ENCODE measurements around the gene RASSF8.
"Not testable (repeated sequence)": the region's sequence is repeated elsewhere in the genome, so short reads cannot be mapped to it uniquely, and the experiment has no call there.

The RASSF8 gene

GRCh38 chr12:26052652-26053051 lies 94.2 kb downstream of the RASSF8 start:
- no peak for DNase-seq (ENCODE audit: low read depth, low spot score)
- no peak for TF ChIP-seq CTCF (IDR thresholded peaks at IDR 0.05; ENCODE audit: low read depth, low read length)
- in situ Hi-C loops (cut with HindIII; ENCODE audit: low sequenced_read_pairs) = no loop called here
- H3K4me3 ChIP-seq (ENCODE audit: low read depth, low read length) = no peak overlapping the region

DNA sequence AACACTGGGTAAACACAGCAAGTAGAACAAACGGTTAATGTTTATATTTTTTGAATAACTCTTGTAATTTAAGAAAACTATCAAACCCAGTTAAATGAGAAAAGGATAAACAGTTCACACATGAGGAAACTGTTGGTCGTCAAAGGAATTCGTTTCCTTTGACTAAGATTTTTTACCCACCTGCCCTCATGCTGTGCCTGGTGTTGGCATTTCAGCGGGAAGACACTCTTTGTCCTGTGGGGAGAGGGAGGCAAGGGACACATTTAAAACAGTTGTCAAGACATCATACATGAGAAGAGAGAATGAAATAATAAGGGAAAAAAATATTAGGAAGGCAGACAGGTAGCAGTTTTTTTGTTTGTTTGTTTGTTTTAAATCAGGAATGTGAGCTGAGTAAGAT lies 95.9 kb downstream of the RASSF8 start:
- no peak for TF ChIP-seq CTCF (IDR thresholded peaks at IDR 0.05; ENCODE audit: low read depth, low read length)
- H3K4me3 ChIP-seq (ENCODE audit: low read depth, low read length) = no peak overlapping the region
- DNase-seq (ENCODE audit: low read depth, low spot score) = no peak
- in situ Hi-C loops (cut with HindIII; ENCODE audit: low sequenced_read_pairs) = no loop called here

DNA sequence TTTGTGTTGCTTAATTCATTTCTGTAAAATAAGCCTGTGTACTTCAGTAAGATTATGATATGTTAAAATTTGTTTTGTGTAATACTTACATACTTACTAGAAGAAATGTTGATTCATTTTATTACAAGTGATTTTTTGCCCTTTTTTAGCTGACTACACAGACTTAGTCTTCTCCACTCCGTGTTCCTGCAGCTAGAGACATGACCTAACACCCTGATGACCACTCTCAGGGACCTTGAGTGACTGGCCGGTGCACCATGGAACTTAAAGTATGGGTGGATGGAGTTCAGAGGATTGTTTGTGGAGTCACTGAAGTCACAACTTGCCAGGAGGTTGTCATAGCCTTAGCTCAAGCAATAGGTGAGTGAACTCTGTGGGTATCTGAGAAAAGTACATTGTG lies 96.6 kb downstream of the RASSF8 start:
- in situ Hi-C loops (cut with HindIII; ENCODE audit: low sequenced_read_pairs) = no loop called here
- no peak for DNase-seq (ENCODE audit: low read depth, low spot score)
- no peak for TF ChIP-seq CTCF (IDR thresholded peaks at IDR 0.05; ENCODE audit: low read depth, low read length)
- no peak overlapping the region for H3K4me3 ChIP-seq (ENCODE audit: low read depth, low read length)

- H3K4me3 ChIP-seq (ENCODE audit: low read depth, low read length) = no peak overlapping the region
- peak; percentile 65 for DNase-seq (ENCODE audit: low read depth, low spot score)
- TF ChIP-seq CTCF (IDR thresholded peaks at IDR 0.05; ENCODE audit: low read depth, low read length) = no peak
- in situ Hi-C loops (cut with HindIII; ENCODE audit: low sequenced_read_pairs) = no loop called here
Observed at GRCh38 chr12:26056335-26056734, 97.9 kb downstream of the RASSF8 start.

GRCh38 chr12:26057271-26057670 lies 98.8 kb downstream of the RASSF8 start:
- H3K4me3 ChIP-seq (ENCODE audit: low read depth, low read length); DNase-seq (ENCODE audit: low read depth, low spot score); in situ Hi-C loops (cut with HindIII; ENCODE audit: low sequenced_read_pairs): not testable (repeated sequence)

DNA sequence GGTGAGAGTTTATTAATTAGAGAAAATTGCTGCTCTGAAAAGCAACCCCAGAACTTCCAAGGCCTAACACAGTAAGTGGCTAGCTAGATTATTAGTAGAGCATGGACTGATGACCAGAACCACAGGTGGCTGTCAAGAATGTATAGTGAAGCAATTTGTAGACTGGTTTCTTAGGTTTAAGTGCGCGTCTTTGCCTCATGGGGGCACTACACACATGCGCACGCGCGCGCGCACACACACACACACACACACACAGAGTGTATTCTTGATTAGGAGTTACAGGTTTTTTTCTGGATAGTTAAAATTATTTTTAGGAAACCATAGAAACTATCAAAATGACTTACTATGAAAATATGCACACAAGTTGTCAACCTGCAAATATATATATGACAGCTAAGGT lies 99.8 kb downstream of the RASSF8 start:
- in situ Hi-C loops (cut with HindIII; ENCODE audit: low sequenced_read_pairs) = no loop called here
- TF ChIP-seq CTCF (IDR thresholded peaks at IDR 0.05; ENCODE audit: low read depth, low read length) = peak; percentile 5
- no peak overlapping the region for H3K4me3 ChIP-seq (ENCODE audit: low read depth, low read length)
- no peak for DNase-seq (ENCODE audit: low read depth, low spot score)

DNA sequence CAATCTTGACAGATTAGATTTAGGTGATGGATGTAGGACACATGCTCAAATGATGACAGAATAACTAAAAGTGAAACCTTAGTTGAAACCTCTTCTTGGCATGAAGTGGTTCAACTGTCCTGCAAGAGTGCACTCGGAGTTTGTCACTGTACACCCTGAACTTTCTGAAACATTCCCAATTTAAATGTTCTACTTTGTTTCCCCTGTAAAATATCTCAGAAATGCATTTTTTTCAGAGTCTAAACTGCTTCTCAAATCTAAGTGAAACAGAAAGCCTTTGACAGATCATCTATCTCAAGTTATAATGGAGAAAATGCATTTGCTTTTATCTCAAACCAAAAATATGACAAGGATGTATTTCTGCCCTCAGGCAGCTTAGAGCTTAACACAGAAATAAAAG lies 100.3 kb downstream of the RASSF8 start:
- no peak for TF ChIP-seq CTCF (IDR thresholded peaks at IDR 0.05; ENCODE audit: low read depth, low read length)
- H3K4me3 ChIP-seq (ENCODE audit: low read depth, low read length) = no peak overlapping the region
- DNase-seq (ENCODE audit: low read depth, low spot score) = no peak
- in situ Hi-C loops (cut with HindIII; ENCODE audit: low sequenced_read_pairs) = no loop called here

All from astrocyte of the spinal cord (primary cell).